Lung (tissue), 12 donors: Measurements from ENCODE around the gene CIDEA. TPM values are rescaled to one million over a fixed set of nuclear protein-coding genes. Genes with fewer than 3 reads are reported as not detected.

Source experiments
- ATAC-seq: fragments of 200-7000 bp; cut with Tn5 transposase; one replicate; pipeline ENCODE4 v1.9.1; 2020; ENCODE audit warnings: moderate number of reproducible peaks; ENCODE audit not compliant: insufficient read depth, low FRiP score
- DNase-seq, 3 donors: peaks; one replicate each; pipeline ENCODE4 v3.0.0-alpha.2; 2013 to 2017
- H3K27ac ChIP-seq, 2 donors: one replicate each; pipeline ENCODE4 v1.5.1; 2013; ENCODE audit warnings: mild to moderate bottlenecking in 2 of 2, moderate library complexity in 2 of 2, control low read depth in 1 of 2, inconsistent platforms in 1 of 2, low read depth in 1 of 2, low read length in 1 of 2
- H3K27me3 ChIP-seq, 3 donors: one replicate each; pipeline ENCODE4 v1.5.1; 2013; ENCODE audit warnings: low read length in 2 of 3; ENCODE audit not compliant: control insufficient read depth in 3 of 3, insufficient read depth in 3 of 3
- H3K36me3 ChIP-seq, 4 donors: one replicate each; pipeline ENCODE4 v1.5.1; 2013; ENCODE audit warnings: low read length in 4 of 4, mild to moderate bottlenecking in 1 of 4, moderate library complexity in 1 of 4; ENCODE audit not compliant: control insufficient read depth in 4 of 4, insufficient read depth in 4 of 4
- H3K4me1 ChIP-seq, 5 donors: one replicate each; pipeline ENCODE4 v1.5.1; 2013; ENCODE audit warnings: low read length in 5 of 5, mild to moderate bottlenecking in 2 of 5, moderate library complexity in 1 of 5; ENCODE audit not compliant: control insufficient read depth in 5 of 5, insufficient read depth in 5 of 5
- H3K4me3 ChIP-seq: one replicate; pipeline ENCODE4 v1.5.1; 2013; ENCODE audit warnings: mild to moderate bottlenecking, control low read depth, moderate library complexity
- H3K9ac ChIP-seq, 2 donors: one replicate each; pipeline ENCODE4 v1.5.1; 2013; ENCODE audit warnings: low read length in 2 of 2, control low read depth in 1 of 2; ENCODE audit not compliant: insufficient read depth in 1 of 2
- H3K9me3 ChIP-seq, 4 donors: one replicate each; pipeline ENCODE4 v1.5.1; 2013; ENCODE audit warnings: low read length in 3 of 4, mild to moderate bottlenecking in 1 of 4, moderate library complexity in 1 of 4; ENCODE audit not compliant: control insufficient read depth in 4 of 4, insufficient read depth in 3 of 4
- WGBS, 2 donors: extraction: QIAGEN DNeasy Blood & Tissue Kit; methylation state at CpG; one replicate each; pipeline ENCODE4 v1.1.7; 2013; 5-methylcytosine and 5-hydroxymethylcytosine counted together
- polyA plus RNA-seq, 2 donors: library from polyadenylated mRNA; stranded (reverse); fragments of 200-250 nt; gene quantifications; one replicate each; pipeline ENCODE4 v1.2.1, GENCODE V29; 2013
- total RNA-seq, 2 donors: library from RNA; depleted of rRNA in 1 of 2; stranded (reverse); fragments of >200 nt in 1 of 2; gene quantifications; one replicate each; pipeline ENCODE4 v1.2.1, GENCODE V29; 2014 to 2021
- TF ChIP-seq, protein P1 (sequence below): IDR thresholded peaks from 2 replicates; pipeline ENCODE4 v1.5.1; 2012; ENCODE audit warnings: mild to moderate bottlenecking; ENCODE audit errors: control extremely low read depth, extremely low read depth
- donor health status: control.
- donor health status: control.
- donor health status: Bipolar disorder and iron deficiency.
- donor health status: healthy.
- donor health status: DM: yes; HTN: yes; CAD: no.

Gene CIDEA
- total and polyA plus RNA-seq, 4 donors, result 1.2 TPM; not detected in 3

DNA sequence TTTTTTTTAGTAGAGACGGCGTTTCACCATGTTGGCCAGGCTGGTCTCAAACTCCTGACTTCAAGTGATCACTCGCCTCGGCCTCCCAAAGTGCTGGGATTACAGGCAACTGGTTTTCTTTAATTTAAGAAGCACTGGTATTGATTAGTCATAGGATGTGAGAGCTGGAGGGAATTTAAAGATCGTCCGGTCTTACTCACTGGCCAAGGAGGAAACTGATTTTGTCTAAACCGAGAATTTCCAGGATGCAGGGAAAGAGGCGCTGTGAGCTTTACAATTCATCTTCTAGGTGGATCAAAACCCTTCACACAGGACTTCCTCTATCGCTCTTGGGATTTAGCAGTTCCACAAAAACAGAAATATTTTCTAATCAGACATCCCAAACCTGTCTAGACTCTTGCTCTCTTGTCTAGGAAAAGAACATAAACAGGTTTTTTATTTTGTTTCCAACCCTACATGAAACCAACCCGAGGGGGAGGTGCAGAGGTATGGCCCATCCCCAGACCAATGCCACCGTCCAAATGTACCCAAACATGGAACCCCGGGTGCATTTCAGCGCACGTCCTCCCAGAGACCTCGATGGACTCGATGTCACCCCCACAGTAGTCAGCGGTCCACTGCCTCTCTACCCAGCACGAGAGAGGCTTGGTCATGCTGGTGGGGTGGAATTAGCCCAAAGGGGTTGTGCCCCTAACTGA lies 41.4 kb downstream of the CIDEA start:
- Histone ChIP-seq H3K9me3 (no peaks in the 10 kb centered on the region), H3K4me1 (no peaks in the 10 kb centered on the region), H3K27ac (no peak overlapping the region), H3K27me3 (peaks cover 0 to 5% (median 0%) of the 10 kb centered on the region in 3 donors), H3K9ac (no peak overlapping the region), H3K4me3 (no peak overlapping the region), H3K36me3 (no peaks in the 10 kb centered on the region)
- 91 to 93% methylated on average over 18 of the region's 18 CpGs for WGBS, 2 donors
- TF ChIP-seq, protein P1, sequence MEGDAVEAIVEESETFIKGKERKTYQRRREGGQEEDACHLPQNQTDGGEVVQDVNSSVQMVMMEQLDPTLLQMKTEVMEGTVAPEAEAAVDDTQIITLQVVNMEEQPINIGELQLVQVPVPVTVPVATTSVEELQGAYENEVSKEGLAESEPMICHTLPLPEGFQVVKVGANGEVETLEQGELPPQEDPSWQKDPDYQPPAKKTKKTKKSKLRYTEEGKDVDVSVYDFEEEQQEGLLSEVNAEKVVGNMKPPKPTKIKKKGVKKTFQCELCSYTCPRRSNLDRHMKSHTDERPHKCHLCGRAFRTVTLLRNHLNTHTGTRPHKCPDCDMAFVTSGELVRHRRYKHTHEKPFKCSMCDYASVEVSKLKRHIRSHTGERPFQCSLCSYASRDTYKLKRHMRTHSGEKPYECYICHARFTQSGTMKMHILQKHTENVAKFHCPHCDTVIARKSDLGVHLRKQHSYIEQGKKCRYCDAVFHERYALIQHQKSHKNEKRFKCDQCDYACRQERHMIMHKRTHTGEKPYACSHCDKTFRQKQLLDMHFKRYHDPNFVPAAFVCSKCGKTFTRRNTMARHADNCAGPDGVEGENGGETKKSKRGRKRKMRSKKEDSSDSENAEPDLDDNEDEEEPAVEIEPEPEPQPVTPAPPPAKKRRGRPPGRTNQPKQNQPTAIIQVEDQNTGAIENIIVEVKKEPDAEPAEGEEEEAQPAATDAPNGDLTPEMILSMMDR, result no peak
- ATAC-seq, result no peak
- DNase-seq, result no peak

DNA sequence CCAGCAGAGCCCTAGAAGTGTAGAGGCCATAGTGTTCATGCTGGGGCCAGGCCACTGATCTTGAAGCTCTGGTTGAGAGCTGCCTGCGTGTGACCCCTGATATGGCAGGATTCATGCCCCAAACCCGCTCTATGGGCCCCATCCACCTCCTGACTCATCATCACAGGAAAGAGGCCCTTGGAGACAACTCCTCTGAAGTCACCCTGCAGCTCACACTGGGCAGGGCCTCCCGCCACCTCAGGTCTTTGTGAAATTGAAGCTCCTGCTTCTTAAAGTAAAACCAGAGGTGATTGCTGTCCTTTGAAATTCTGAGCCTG lies 41.9 kb downstream of the CIDEA start:
- no peak overlapping the region for H3K27ac ChIP-seq
- no peaks in the 10 kb centered on the region for H3K9me3 ChIP-seq
- TF ChIP-seq, protein P1, result no peak
- ATAC-seq (no peak), DNase-seq (no peak)
- H3K9ac ChIP-seq, result no peak overlapping the region
- 89 to 94% methylated on average over 3 of the region's 3 CpGs for WGBS, 2 donors
- H3K4me3 ChIP-seq, result no peak overlapping the region
- H3K27me3 ChIP-seq, result peaks cover 0 to 5% (median 0%) of the 10 kb centered on the region in 3 donors
- no peaks in the 10 kb centered on the region for H3K36me3 ChIP-seq
- no peaks in the 10 kb centered on the region for H3K4me1 ChIP-seq

- Histone ChIP-seq H3K9ac (no peak overlapping the region), H3K27me3 (peaks cover 0 to 5% (median 0%) of the 10 kb centered on the region in 3 donors), H3K36me3 (no peaks in the 10 kb centered on the region), H3K4me1 (no peaks in the 10 kb centered on the region), H3K9me3 (no peaks in the 10 kb centered on the region), H3K27ac (no peak overlapping the region), H3K4me3 (no peak overlapping the region)
- WGBS, 2 donors, result 67 to 75% methylated on average over 1 of the region's 1 CpG
- DNase-seq (no peak), ATAC-seq (no peak)
- TF ChIP-seq, protein P1, result no peak
Measured at GRCh38 chr18:12296457-12296856, 42.3 kb downstream of the CIDEA start.

GRCh38 chr18:12299862-12300261 lies 45.7 kb downstream of the CIDEA start:
- no peak overlapping the region for H3K9ac ChIP-seq
- TF ChIP-seq, protein P1, result no peak
- no peaks in the 10 kb centered on the region for H3K36me3 ChIP-seq
- no peak overlapping the region for H3K27ac ChIP-seq
- no peak overlapping the region for H3K4me3 ChIP-seq
- WGBS, 2 donors, result 79 to 86% methylated on average over 2 of the region's 2 CpGs
- no peaks in the 10 kb centered on the region for H3K27me3 ChIP-seq
- no peak for ATAC-seq
- no peak for DNase-seq
- H3K9me3 ChIP-seq, result no peaks in the 10 kb centered on the region
- H3K4me1 ChIP-seq, result peaks cover 0 to 1% (median 0%) of the 10 kb centered on the region in 5 donors
